GM23338 (cell line): Measurements from ENCODE around the gene ELFN2. TPM values are rescaled to one million over a fixed set of nuclear protein-coding genes. Genes with fewer than 3 reads are reported as not detected.

Source experiments
- ATAC-seq: fragments of 200-7000 bp; cut with Tn5 transposase; 3 replicates; pipeline ENCODE4 v1.9.1; 2020
- DNase-seq: peaks from one replicate; pipeline ENCODE4 v3.0.0-alpha.2; 2015; ENCODE audit warnings: low spot score
- H2AFZ ChIP-seq: fragments of 200-600 bp; sonication (generic); 2 replicates; pipeline ENCODE4 v1.8.0; 2016; ENCODE audit warnings: antibody characterized with exemption, mild to moderate bottlenecking, moderate library complexity
- H3F3A ChIP-seq: fragments of 200-600 bp; sonication (generic); replicated peaks from 2 replicates; pipeline ENCODE4 v1.8.0; 2017; ENCODE audit warnings: antibody characterized with exemption, mixed run types, low read depth
- H3K27ac ChIP-seq: fragments of 200-600 bp; sonication (generic); 2 replicates; pipeline ENCODE4 v1.6.1; 2016; ENCODE audit warnings: low read depth
- H3K27me3 ChIP-seq: fragments of 200-600 bp; sonication (generic); 2 replicates; pipeline ENCODE4 v1.8.0; 2016; ENCODE audit warnings: mild to moderate bottlenecking, mixed run types, moderate library complexity; ENCODE audit not compliant: insufficient read depth
- H3K36me3 ChIP-seq: fragments of 200-600 bp; sonication (generic); 2 replicates; pipeline ENCODE4 v1.8.0; 2016; ENCODE audit warnings: mild to moderate bottlenecking; ENCODE audit not compliant: insufficient read depth
- H3K4me1 ChIP-seq: fragments of 200-600 bp; sonication (generic); 2 replicates; pipeline ENCODE4 v1.8.0; 2016; ENCODE audit warnings: mild to moderate bottlenecking, moderate library complexity; ENCODE audit not compliant: insufficient read depth
- H3K4me2 ChIP-seq: fragments of 200-600 bp; sonication (generic); 2 replicates; pipeline ENCODE4 v1.7.1; 2017; ENCODE audit warnings: mixed run types
- H3K4me3 ChIP-seq: fragments of 200-600 bp; sonication (generic); 2 replicates; pipeline ENCODE4 v1.6.1; 2016; ENCODE audit warnings: mixed run types
- H3K79me2 ChIP-seq: fragments of 200-600 bp; sonication (generic); replicated peaks from 2 replicates; pipeline ENCODE4 v1.8.0; 2017; ENCODE audit warnings: mild to moderate bottlenecking; ENCODE audit not compliant: insufficient read depth
- H3K9me2 ChIP-seq: fragments of 200-600 bp; sonication (generic); 2 replicates; pipeline ENCODE4 v1.8.0; 2017; ENCODE audit not compliant: insufficient read depth
- H4K20me1 ChIP-seq: fragments of 200-600 bp; sonication (generic); replicated peaks from 2 replicates; pipeline ENCODE4 v1.8.0; 2017; ENCODE audit warnings: mild to moderate bottlenecking; ENCODE audit not compliant: insufficient read depth
- H3K27ac Mint-ChIP-seq: 2 replicates; pipeline ENCODE4 v1.8.0; 2020; ENCODE audit warnings: inconsistent platforms, mild to moderate bottlenecking, moderate library complexity, mixed read lengths
- H3K27me3 Mint-ChIP-seq: 3 replicates; pipeline ENCODE4 v1.8.0; 2022; ENCODE audit warnings: low read depth, mild to moderate bottlenecking, moderate library complexity, mixed read lengths, inconsistent platforms; ENCODE audit not compliant: insufficient read depth, poor library complexity
- H3K36me3 Mint-ChIP-seq: 3 replicates; pipeline ENCODE4 v1.8.0; 2021; ENCODE audit warnings: low read depth, mild to moderate bottlenecking, inconsistent platforms, moderate library complexity, mixed read lengths
- H3K4me1 Mint-ChIP-seq: 3 replicates; pipeline ENCODE4 v1.8.0; 2020; ENCODE audit warnings: mild to moderate bottlenecking, inconsistent platforms, mixed read lengths
- H3K4me3 Mint-ChIP-seq: 3 replicates; pipeline ENCODE4 v1.8.0; 2021; ENCODE audit warnings: moderate library complexity, mild to moderate bottlenecking, inconsistent platforms, mixed read lengths
- H3K9me3 Mint-ChIP-seq: 3 replicates; pipeline ENCODE4 v1.8.0; 2020; ENCODE audit warnings: moderate library complexity, mild to moderate bottlenecking, inconsistent platforms, mixed read lengths
- CREB1 ChIP-seq: fragments of 250-450 bp; sonication (Bioruptor Pico); IDR thresholded peaks from 2 replicates; pipeline ENCODE4 v1.5.0; 2020; ENCODE audit warnings: low read depth, mild to moderate bottlenecking, moderate library complexity
- EZH2 ChIP-seq: fragments of 200-600 bp; sonication (generic); IDR thresholded peaks from one replicate; pipeline ENCODE4 v1.8.0; 2017; ENCODE audit warnings: antibody characterized with exemption, mild to moderate bottlenecking, low read depth; ENCODE audit not compliant: unreplicated experiment
- JUNB ChIP-seq: IDR thresholded peaks from one replicate; pipeline ENCODE4 v1.6.1; 2016; ENCODE audit warnings: antibody characterized with exemption; ENCODE audit not compliant: unreplicated experiment
- POLR2AphosphoS5 ChIP-seq: IDR thresholded peaks from 2 replicates; pipeline ENCODE4 v1.6.1; 2016; ENCODE audit warnings: antibody characterized with exemption, low read depth
- STAT1 ChIP-seq: IDR thresholded peaks from one replicate; pipeline ENCODE4 v1.6.1; 2016; ENCODE audit warnings: antibody characterized with exemption; ENCODE audit not compliant: unreplicated experiment
- polyA plus RNA-seq: library from polyadenylated mRNA; unstranded; fragments of >200 nt; fragmentation: Nextera tagmentation; extraction: Ambion mirVana; gene quantifications from 2 replicates; pipeline ENCODE4 v1.2.1, GENCODE V29; 2016
- total RNA-seq: library from RNA; depleted of rRNA; stranded (reverse); fragments of >200 nt; shearing (Covaris generic); gene quantifications from 2 replicates; pipeline ENCODE4 v1.2.3, GENCODE V29; 2014
- TF ChIP-seq, protein P1 (sequence below): IDR thresholded peaks from 2 replicates; pipeline ENCODE4 v1.6.1; 2016; ENCODE audit warnings: antibody characterized with exemption

Gene ELFN2
- total and polyA plus RNA-seq, 2 experiments from 2014 or later: 0.18 to 0.35 TPM

DNA sequence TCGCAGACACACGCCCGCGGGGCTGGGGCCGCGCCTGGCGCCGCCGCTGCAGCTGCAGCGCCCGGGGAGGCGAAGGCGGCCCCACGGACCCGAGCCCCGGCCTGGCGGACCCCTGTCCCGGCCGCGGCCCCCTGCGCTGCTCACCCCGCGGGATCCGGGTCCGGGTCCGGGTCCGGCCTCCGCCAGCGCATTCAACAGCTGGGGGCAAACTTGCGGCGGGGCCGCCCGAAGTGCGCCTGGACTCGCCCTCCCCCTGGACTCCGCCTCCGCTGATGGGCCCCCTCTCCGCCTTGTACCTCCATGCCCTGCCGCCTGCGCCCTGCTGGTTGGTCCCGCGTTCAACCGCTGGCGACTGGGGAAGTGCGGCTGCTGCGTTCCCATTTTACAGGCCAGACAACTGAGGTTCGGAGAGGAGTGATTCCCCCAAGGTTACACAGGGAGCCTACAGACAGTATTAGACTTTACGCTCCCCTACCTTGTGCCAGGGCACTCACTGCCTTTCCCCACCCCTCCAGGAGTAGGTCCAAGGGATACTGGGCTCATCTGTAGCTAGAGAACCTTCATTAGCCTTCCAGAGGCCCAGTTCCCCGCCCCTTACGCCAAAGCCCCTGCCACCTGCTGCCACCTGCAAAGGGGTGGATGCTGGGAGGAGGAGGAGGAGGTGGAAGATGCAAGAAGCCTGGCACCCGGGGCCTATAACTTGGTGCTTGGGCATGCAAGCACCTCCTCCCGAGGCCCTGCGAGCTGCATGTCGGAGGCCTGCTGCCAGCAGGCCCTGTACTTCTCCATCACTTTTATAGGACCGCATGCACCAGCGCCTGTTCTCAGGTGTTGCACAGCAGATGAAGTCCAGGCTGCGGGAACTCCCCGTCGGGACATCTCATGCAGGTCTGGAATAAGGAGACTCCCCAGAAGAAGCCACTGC, 694 bp upstream of the ELFN2 start:
- Mint-ChIP-seq H3K4me3 (peak overlapping the region; percentile 61), H3K27ac (no peak overlapping the region), H3K27me3 (peaks cover 46% of the 10 kb centered on the region), H3K36me3 (no peaks in the 10 kb centered on the region), H3K4me1 (peaks cover 13% of the 10 kb centered on the region), H3K9me3 (no peaks in the 10 kb centered on the region)
- H4K20me1 ChIP-seq: no peaks in the 10 kb centered on the region; the same call in 1 of the 2 replicates
- peak overlapping the region; percentile 62; the same call in 1 of the 2 replicates for H3K4me3 ChIP-seq
- peak; percentile 4; the same call in 1 of the 3 replicates for ATAC-seq
- H3K4me2 ChIP-seq: peak overlapping the region; percentile 84; the same call in 1 of the 2 replicates
- no peaks in the 10 kb centered on the region for H3K9me2 ChIP-seq
- H3F3A ChIP-seq: peaks cover 10% of the 10 kb centered on the region
- H3K27ac ChIP-seq: no peak overlapping the region
- peak; percentile 50 for DNase-seq
- no peaks in the 10 kb centered on the region for H3K79me2 ChIP-seq
- TF ChIP-seq EZH2 (peak; percentile 73), CREB1 (CRISPR knock-in tag) (no peak)
- TF ChIP-seq, protein P1, sequence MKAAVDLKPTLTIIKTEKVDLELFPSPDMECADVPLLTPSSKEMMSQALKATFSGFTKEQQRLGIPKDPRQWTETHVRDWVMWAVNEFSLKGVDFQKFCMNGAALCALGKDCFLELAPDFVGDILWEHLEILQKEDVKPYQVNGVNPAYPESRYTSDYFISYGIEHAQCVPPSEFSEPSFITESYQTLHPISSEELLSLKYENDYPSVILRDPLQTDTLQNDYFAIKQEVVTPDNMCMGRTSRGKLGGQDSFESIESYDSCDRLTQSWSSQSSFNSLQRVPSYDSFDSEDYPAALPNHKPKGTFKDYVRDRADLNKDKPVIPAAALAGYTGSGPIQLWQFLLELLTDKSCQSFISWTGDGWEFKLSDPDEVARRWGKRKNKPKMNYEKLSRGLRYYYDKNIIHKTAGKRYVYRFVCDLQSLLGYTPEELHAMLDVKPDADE: no peak
- H2AFZ ChIP-seq: no peak overlapping the region
- H3K4me1 ChIP-seq: peaks cover 4% of the 10 kb centered on the region; the same call in 1 of the 2 replicates
- no peaks in the 10 kb centered on the region for H3K36me3 ChIP-seq
- H3K27me3 ChIP-seq: peaks cover 47% of the 10 kb centered on the region

DNA sequence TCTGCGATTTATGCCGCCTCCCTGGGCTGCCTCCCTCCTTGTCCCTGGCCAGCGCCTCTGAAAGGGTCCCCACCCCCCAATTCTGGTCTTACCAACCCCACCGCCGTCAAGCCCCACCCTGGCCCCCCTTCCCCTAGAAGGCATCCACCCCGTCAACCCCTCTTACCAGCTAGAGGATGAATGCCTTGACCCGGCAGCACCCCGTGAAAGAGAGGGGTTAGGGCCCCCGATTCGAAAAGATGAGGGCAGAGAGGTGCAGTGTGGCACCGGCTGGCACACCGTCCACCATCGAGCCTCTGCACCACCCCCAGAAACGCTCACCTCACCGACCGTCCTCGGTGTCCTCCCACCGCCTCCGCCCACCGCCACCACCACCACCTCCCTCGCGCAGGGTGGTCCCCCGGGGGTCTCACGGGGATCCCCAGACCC, 559 bp downstream of the ELFN2 start:
- Histone ChIP-seq H3K4me2 (peak overlapping the region; percentile 84), H3K9me2 (no peaks in the 10 kb centered on the region), H3K27ac (no peak overlapping the region), H3K27me3 (peaks cover 54% of the 10 kb centered on the region), H3K79me2 (no peaks in the 10 kb centered on the region), H3K4me3 (peak overlapping the region; percentile 62), H3K36me3 (no peaks in the 10 kb centered on the region), H2AFZ (peak overlapping the region; percentile 47; the same call in 1 of the 2 replicates), H3F3A (peaks cover 10% of the 10 kb centered on the region), H3K4me1 (peaks cover 4% of the 10 kb centered on the region; the same call in 1 of the 2 replicates), H4K20me1 (no peaks in the 10 kb centered on the region; the same call in 1 of the 2 replicates)
- Mint-ChIP-seq H3K27ac (no peak overlapping the region), H3K9me3 (no peaks in the 10 kb centered on the region), H3K4me3 (peak overlapping the region; percentile 60), H3K36me3 (no peaks in the 10 kb centered on the region), H3K4me1 (peaks cover 13% of the 10 kb centered on the region), H3K27me3 (peaks cover 48% of the 10 kb centered on the region)
- TF ChIP-seq STAT1 (no peak), POLR2AphosphoS5 (no peak), JUNB (no peak), EZH2 (no peak)
- no peak for DNase-seq
- peak; percentile 6; the same call in 2 of the 3 replicates for ATAC-seq
